ENCODE data around the gene NAB1. TPM values are rescaled to one million over a fixed set of nuclear protein-coding genes. Genes with fewer than 3 reads are reported as not detected.

NAB1 gene
- total RNA-seq, 1 donor, result 34.4 TPM

DNA sequence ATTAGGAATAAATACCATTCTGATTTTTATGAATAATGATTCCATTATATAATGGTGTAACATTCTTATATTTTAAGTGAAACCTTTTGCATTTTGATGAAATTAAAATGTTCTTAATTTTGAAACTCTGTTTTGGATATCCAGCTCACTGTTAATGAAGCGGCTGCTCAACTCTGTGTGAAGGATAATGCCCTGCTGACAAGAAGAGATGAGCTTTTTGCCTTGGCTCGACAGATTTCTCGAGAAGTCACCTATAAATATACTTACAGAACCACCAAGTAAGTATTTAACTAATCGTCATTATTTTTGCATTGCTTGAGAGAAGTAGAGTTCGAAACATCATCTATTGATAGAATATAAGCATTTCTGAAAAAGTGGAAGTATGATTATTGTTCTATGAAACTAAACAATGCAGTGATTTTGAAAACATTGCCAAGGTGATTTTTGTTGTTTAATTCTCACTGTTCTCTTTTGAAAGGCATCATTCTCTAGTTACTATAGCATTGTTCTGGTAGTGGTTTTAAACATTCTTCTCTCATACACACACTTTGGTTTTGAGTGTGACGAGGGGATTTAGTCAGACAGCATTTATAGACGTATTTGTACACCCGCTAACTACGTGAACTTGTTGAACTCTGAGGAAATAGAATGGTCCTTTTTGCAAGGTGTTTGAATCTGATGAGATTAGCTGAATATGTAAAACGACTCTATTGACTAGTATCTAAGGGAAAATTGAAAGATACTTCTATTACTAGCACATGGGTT lies 21.5 kb downstream of the NAB1 start:
- TF ChIP-seq CTCF (IDR thresholded peaks at IDR 0.05; ENCODE audit: insufficient read depth, low read length), result no peak
- H3K4me3 ChIP-seq (ENCODE audit: low read depth, low read length), result no peak overlapping the region
- DNase-seq (ENCODE audit: low read depth), result no peak

DNA sequence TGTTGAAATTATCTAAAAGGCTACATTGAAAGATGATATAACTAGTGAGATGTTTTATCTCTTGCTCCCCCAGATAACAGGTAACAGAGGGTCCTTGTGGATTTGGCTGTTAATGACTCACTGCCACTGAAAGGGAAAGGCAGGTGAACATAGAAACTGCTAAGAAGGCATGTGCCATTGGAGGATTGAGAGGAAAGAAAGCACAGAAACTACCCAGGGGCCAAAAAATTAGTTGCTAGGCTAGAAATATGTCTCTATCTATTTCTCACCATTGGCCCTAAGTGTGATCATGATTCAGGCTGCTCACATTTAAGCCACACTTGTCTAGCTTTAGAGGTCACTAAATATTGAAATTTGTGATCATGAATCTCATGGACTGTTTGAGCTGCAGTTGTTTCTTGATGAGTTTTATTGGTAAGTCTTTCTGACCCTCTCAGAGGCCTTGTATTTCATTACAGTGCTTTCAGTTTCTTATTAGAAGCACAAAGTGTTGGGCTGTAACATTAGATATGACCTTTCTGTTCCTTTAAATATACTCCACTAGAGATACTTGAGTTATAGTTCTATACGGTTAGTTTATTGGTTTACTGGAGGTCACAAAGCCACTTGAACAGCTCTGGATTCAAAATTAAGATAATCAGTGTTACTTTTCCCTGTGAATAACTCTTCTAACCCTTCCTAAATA lies 26.2 kb downstream of the NAB1 start:
- TF ChIP-seq CTCF (IDR thresholded peaks at IDR 0.05; ENCODE audit: insufficient read depth, low read length), result no peak
- DNase-seq (ENCODE audit: low read depth), result no peak

DNA sequence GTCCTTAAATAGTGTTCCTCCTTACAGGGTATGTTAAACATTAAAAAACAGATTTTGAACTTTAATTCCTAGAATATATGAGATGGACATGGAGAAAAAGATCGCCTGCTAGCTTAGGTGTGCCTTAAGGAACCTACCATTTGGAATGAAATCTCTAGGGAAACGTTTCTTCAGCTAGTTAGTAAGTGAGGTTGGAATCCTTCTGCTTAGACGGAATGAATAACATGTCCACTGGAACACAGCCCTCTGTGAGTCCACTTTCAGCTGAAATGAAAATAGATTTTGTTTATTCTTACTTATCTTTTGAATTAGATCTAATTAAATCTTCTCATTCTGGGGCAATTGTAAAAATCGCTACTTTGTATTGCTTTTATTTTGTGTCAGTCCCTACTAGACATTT lies 28.4 kb downstream of the NAB1 start:
- no peak for DNase-seq (ENCODE audit: low read depth)

More for the DNA sequence above, 26.2 kb downstream of the NAB1 start:
- no peak overlapping the region for H3K4me3 ChIP-seq (ENCODE audit: low read depth, low read length)

DNA sequence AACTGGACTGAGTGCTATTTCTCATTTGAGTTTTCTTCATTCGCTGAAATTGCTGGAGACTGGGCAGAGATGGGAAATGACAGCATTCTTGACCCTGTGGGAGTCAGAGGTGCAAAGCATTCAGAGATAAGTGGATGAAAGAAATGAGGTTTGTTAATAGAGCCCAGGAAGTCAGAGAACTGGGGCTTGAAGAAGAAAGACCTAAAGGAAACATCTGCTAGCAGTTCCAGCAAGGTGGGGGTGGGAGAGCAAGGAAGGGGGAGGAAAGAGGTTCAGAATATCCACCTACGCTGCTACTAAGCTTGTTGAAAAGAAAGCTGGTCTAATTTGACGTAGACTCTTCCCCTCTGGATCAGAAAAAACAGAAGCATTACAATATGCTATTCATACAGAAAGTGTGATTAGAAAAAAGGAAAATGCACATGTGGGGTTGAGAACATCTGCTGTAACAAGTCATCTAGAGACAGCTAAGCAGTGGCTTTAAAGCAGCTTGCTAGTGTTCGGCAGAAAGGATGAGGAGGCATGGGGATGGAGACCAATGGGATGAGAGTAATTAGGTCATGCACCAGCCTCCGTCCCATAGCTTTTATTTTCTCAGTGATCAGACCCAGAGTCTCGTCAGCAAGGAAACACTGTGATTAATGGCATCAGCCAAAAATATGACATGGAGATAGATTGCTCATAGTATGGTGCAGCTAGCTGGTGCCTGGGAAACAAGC lies 29.7 kb downstream of the NAB1 start:
- DNase-seq (ENCODE audit: low read depth), result no peak
- no peak overlapping the region for H3K4me3 ChIP-seq (ENCODE audit: low read depth, low read length)
- no peak for TF ChIP-seq CTCF (IDR thresholded peaks at IDR 0.05; ENCODE audit: insufficient read depth, low read length)

More for the DNA sequence above, 28.4 kb downstream of the NAB1 start:
- TF ChIP-seq CTCF (IDR thresholded peaks at IDR 0.05; ENCODE audit: insufficient read depth, low read length), result no peak
- H3K4me3 ChIP-seq (ENCODE audit: low read depth, low read length), result no peak overlapping the region

GRCh38 chr2:190679391-190679790 lies 30.5 kb downstream of the NAB1 start:
- no peak overlapping the region for H3K4me3 ChIP-seq (ENCODE audit: low read depth, low read length)
- TF ChIP-seq CTCF (IDR thresholded peaks at IDR 0.05; ENCODE audit: insufficient read depth, low read length), result no peak

GRCh38 chr2:190679813-190680591 lies 31.1 kb downstream of the NAB1 start:
- H3K4me3 ChIP-seq (ENCODE audit: low read depth, low read length), result no peak overlapping the region
- peak; percentile 15 for TF ChIP-seq CTCF (IDR thresholded peaks at IDR 0.05; ENCODE audit: insufficient read depth, low read length)
- no peak for DNase-seq (ENCODE audit: low read depth)

More at GRCh38 chr2:190679391-190679790, 30.5 kb downstream of the NAB1 start:
- no peak for DNase-seq (ENCODE audit: low read depth)

All from fibroblast of the aortic adventitia (primary cell).